Measurements from ENCODE around the gene BIRC7. TPM values are rescaled to one million over a fixed set of nuclear protein-coding genes. Genes with fewer than 3 reads are reported as not detected.

Gene BIRC7
- total RNA-seq, 4 donors from 2014 or later = 0.49 to 3.0 (median 1.7) TPM

- H3K4me3 ChIP-seq = peak within 1 kb of the TSS; percentile 90
- WGBS = 8% methylated on average over 7 of the region's 97 CpGs
- peaks cover 19% of the 10 kb centered on the region for H3K36me3 ChIP-seq
- TF ChIP-seq CTCF (IDR thresholded peaks at IDR 0.05) (no peak), EP300 (IDR thresholded peaks at IDR 0.05) (no peak), POLR2A (IDR thresholded peaks at IDR 0.05) (peak in 1 of 2 donors; percentile 41), POLR2AphosphoS5 (IDR thresholded peaks at IDR 0.05) (peak in 2 of 3 donors; percentile 18 to 68)
- H3K27ac ChIP-seq = peak within 1 kb of the TSS; percentile 51
- no peaks in the 10 kb centered on the region for H3K27me3 ChIP-seq
- DNase-seq (ENCODE audit: low spot score in 2 of 2) = peak; percentile 93 to 94
- no peaks in the 10 kb centered on the region for H3K9me3 ChIP-seq
- peaks cover 39% of the 10 kb centered on the region for H3K4me1 ChIP-seq
Observed at GRCh38 chr20:63272105-63273058, 36.7 kb downstream of the BIRC7 start, which contains the start of gene ARFGAP1. Gene ARFGAP1 (plus strand): TSS chr20:63272813. CDS start chr20:63275581, 2,768 bp downstream.

DNA sequence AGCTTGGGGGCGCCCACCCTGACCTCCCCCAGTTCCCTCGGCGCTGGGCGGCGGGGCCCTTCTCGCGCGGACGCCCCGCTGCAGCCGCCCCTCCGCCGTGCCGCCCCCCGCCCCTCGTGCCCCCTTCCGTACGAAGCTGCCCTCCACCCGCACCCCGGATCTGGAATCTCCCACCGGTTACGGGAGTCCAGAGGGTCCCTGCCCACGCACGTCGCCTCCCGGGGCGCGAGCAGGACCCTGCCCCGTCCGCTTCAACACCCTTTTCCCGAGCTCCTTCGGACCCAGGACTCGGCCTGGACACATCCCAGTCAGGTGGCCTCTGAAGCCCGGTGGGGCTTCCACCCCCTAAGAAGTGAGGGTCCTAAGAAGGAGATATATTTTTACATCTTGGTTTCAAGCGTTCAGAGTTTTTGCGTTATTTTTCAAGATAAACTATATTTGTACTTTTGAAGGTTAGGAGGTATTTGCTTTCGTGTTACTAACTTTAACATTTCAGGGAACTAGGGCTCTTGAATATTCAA is 37.4 kb downstream of the BIRC7 start:
- WGBS = 0% methylated on average over 18 of the region's 37 CpGs

GRCh38 chr20:63273635-63274380 is 38.1 kb downstream of the BIRC7 start:
- H3K27ac ChIP-seq = no peak overlapping the region
- no peaks in the 10 kb centered on the region for H3K9me3 ChIP-seq
- WGBS = 26% methylated on average over 18 of the region's 20 CpGs
- H3K36me3 ChIP-seq = peaks cover 33% of the 10 kb centered on the region
- no peak for DNase-seq (ENCODE audit: low spot score in 2 of 2)
- H3K4me3 ChIP-seq = peak overlapping the region; percentile 90
- TF ChIP-seq POLR2A (IDR thresholded peaks at IDR 0.05) (no peak), POLR2AphosphoS5 (IDR thresholded peaks at IDR 0.05) (no peak), CTCF (IDR thresholded peaks at IDR 0.05) (no peak), EP300 (IDR thresholded peaks at IDR 0.05) (no peak)
- H3K27me3 ChIP-seq = no peaks in the 10 kb centered on the region
- H3K4me1 ChIP-seq = peaks cover 34% of the 10 kb centered on the region

More for the DNA sequence above, 37.4 kb downstream of the BIRC7 start:
- Histone ChIP-seq H3K27me3 (no peaks in the 10 kb centered on the region), H3K27ac (peak overlapping the region; percentile 51), H3K4me3 (peak overlapping the region; percentile 90), H3K36me3 (peaks cover 26% of the 10 kb centered on the region), H3K4me1 (peaks cover 39% of the 10 kb centered on the region), H3K9me3 (no peaks in the 10 kb centered on the region)
- DNase-seq (ENCODE audit: low spot score in 2 of 2) = no peak
- TF ChIP-seq EP300 (IDR thresholded peaks at IDR 0.05) = no peak
- TF ChIP-seq POLR2AphosphoS5 (IDR thresholded peaks at IDR 0.05) = no peak
- no peak for TF ChIP-seq CTCF (IDR thresholded peaks at IDR 0.05)

GRCh38 chr20:63274381-63275228 is 38.9 kb downstream of the BIRC7 start:
- 66% methylated on average over 14 of the region's 17 CpGs for WGBS
- no peaks in the 10 kb centered on the region for H3K9me3 ChIP-seq
- H3K27ac ChIP-seq = no peak overlapping the region
- no peaks in the 10 kb centered on the region for H3K27me3 ChIP-seq
- peaks cover 26% of the 10 kb centered on the region for H3K4me1 ChIP-seq
- no peak for TF ChIP-seq POLR2A (IDR thresholded peaks at IDR 0.05)
- TF ChIP-seq CTCF (IDR thresholded peaks at IDR 0.05) = no peak
- no peak for TF ChIP-seq POLR2AphosphoS5 (IDR thresholded peaks at IDR 0.05)
- no peak for TF ChIP-seq EP300 (IDR thresholded peaks at IDR 0.05)
- peaks cover 41% of the 10 kb centered on the region for H3K36me3 ChIP-seq
- DNase-seq (ENCODE audit: low spot score in 2 of 2) = no peak
- peak overlapping the region; percentile 90 for H3K4me3 ChIP-seq
